Measurements from ENCODE around the gene ZIK1. TPM values are rescaled to one million over a fixed set of nuclear protein-coding genes. Genes with fewer than 3 reads are reported as not detected.

Gene ZIK1
- total RNA-seq, 4 donors from 2014 or later: 6.8 to 26.5 (median 11.0) TPM

DNA sequence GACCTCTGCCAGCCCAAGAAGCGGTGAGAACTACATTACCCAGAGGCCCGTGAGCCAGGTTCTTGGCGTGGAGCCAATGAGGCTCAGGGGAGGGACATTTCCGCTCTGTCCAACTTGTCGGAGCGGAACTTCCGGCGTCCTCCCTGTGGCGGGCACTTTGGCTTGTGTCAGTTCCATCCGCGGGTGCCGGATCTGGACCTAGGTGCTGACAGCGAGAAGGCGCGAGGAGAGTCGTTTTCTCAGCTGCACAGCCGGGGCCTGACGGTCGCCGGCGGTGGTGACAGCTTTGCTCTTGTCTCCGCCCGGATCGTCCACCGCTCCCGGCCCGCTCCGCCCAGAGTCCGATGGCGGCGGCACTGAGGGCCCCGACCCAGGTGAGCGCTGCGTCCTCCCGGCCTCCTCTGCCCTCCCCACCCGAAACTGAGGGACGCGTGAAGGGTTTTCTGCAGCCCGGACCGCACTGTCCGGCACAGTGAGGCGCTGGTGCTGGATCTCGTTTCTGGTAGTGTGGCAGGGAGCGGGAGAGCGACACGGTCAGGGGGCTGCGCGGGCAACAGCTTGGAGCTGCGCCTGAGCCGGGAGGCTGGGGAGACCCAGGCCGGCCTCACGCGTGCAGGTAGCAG, 15.9 kb downstream of the ZIK1 start, which contains the start of gene ZNF530:
Gene ZNF530, plus strand, starts transcription at position 125 of the 623 bp plus-strand sequence. CDS start 4,461 bp downstream, outside the sequence.
- Histone ChIP-seq H3K36me3 (no peaks in the 10 kb centered on the region), H3K27ac (no peak within 1 kb of the TSS), H3K27me3 (no peaks in the 10 kb centered on the region), H3K9me3 (peaks cover 0 to 24% of the 10 kb centered on the region in 2 donors), H3K4me3 (peak within 1 kb of the TSS; percentile 57 to 60), H3K4me1 (no peaks in the 10 kb centered on the region)
- no peak for TF ChIP-seq POLR2A (IDR thresholded peaks at IDR 0.05)
- TF ChIP-seq, protein P1, sequence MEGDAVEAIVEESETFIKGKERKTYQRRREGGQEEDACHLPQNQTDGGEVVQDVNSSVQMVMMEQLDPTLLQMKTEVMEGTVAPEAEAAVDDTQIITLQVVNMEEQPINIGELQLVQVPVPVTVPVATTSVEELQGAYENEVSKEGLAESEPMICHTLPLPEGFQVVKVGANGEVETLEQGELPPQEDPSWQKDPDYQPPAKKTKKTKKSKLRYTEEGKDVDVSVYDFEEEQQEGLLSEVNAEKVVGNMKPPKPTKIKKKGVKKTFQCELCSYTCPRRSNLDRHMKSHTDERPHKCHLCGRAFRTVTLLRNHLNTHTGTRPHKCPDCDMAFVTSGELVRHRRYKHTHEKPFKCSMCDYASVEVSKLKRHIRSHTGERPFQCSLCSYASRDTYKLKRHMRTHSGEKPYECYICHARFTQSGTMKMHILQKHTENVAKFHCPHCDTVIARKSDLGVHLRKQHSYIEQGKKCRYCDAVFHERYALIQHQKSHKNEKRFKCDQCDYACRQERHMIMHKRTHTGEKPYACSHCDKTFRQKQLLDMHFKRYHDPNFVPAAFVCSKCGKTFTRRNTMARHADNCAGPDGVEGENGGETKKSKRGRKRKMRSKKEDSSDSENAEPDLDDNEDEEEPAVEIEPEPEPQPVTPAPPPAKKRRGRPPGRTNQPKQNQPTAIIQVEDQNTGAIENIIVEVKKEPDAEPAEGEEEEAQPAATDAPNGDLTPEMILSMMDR (IDR thresholded peaks at IDR 0.05): peak in 1 of 4 experiments; percentile 4
- peak; percentile 89 to 90 for DNase-seq
- intact Hi-C loops (cut with DNase I; ENCODE audit: low total_unique reads): no loop called here

DNA sequence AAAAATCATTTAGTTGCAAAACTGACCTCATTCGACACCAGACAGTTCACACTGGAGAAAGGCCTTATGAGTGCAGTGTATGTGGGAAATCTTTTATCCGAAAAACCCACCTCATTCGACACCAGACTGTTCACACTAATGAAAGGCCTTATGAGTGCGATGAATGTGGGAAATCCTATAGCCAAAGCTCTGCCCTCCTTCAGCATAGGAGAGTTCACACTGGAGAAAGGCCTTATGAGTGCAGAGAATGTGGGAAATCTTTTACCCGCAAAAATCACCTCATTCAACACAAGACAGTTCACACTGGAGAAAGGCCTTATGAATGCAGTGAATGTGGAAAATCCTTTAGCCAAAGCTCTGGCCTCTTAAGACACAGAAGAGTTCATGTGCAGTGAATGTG, 23.0 kb downstream of the ZIK1 start:
- TF ChIP-seq, protein P1 (IDR thresholded peaks at IDR 0.05): no peak
- TF ChIP-seq POLR2A (IDR thresholded peaks at IDR 0.05): no peak
- Histone ChIP-seq H3K27me3 (no peaks in the 10 kb centered on the region), H3K4me1 (no peaks in the 10 kb centered on the region), H3K9me3 (peaks cover 0 to 60% of the 10 kb centered on the region in 2 donors), H3K4me3 (no peak overlapping the region), H3K36me3 (no peaks in the 10 kb centered on the region), H3K27ac (no peak overlapping the region)
- intact Hi-C loops (cut with DNase I; ENCODE audit: low total_unique reads): no loop called here
- no peak for DNase-seq

DNA sequence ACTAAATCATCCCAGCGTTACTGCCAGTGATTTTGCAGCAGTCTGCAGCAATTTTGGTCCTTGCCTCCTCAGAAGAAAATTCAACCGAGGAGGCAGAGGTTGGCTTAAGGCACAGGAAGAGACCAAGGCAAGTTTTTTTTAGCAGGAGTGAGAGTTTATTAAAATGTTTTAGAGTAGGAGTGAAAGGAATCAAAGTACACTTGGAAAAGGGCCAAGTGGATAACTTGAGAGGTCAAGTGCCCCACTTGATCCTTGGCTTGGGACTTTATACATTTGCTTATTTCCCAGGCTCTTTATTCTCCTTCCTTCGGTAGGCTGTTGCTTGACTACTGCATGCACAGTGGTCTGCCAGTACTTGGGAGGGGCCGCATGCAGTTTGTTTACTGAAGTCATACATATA, 27.2 kb downstream of the ZIK1 start:
- no peak overlapping the region for H3K27ac ChIP-seq
- H3K27me3 ChIP-seq: no peaks in the 10 kb centered on the region
- no peak overlapping the region for H3K4me3 ChIP-seq
- no peaks in the 10 kb centered on the region for H3K36me3 ChIP-seq
- intact Hi-C loops (cut with DNase I; ENCODE audit: low total_unique reads): no loop called here
- TF ChIP-seq, protein P1 (IDR thresholded peaks at IDR 0.05): no peak
- no peak for TF ChIP-seq POLR2A (IDR thresholded peaks at IDR 0.05)
- DNase-seq: no peak
- H3K9me3 ChIP-seq: peaks cover 0 to 43% of the 10 kb centered on the region in 2 donors
- H3K4me1 ChIP-seq: no peaks in the 10 kb centered on the region

DNA sequence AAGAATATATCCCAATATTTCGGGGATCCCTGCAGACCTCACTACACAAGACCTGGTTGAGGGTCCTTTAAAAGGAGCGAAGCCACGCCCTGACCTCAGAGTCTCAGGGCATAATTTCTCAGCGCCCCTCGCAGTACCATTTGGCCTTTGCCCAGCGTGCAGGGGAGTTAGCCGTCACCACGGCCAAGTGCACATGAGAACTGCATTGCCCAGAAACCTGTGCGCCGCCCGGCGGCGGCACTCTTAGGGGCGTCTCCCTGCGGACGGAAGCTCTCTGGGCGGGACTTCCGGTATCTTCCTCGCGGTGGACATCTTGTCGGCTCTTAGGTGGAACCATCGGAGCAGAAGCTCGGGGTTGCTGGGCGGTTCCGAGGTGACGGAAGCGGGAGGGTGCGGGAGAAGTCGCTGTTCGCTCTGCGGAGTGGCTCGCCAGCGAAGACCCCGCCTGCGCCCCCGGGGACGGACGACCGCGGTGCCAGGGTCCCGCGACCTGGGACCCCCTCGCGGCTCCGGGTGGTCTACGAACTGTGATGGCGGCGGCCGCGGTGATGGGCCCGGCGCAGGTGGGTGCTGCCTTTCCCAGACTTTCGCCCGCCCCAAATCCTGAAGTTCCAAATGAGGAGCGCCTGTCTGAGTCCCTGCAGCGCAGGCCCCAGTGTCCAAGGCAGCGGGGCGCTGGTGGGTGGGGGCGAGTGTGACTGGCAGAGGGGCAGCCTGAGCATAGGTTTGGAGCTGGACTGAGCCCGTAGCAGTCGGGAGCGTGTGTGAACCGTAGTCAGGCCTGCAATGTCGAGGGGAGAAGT, 30.2 kb downstream of the ZIK1 start, which contains the start of gene ZNF134:
Gene ZNF134, plus strand, starts transcription at position 302 of the 803 bp plus-strand sequence. CDS start 5,227 bp downstream, outside the sequence.
- no peaks in the 10 kb centered on the region for H3K36me3 ChIP-seq
- H3K4me3 ChIP-seq: peak within 1 kb of the TSS; percentile 92 to 96
- H3K27me3 ChIP-seq: no peaks in the 10 kb centered on the region
- intact Hi-C loops (cut with DNase I; ENCODE audit: low total_unique reads): no loop called here
- DNase-seq: peak; percentile 83 to 85
- no peaks in the 10 kb centered on the region for H3K4me1 ChIP-seq
- peak within 1 kb of the TSS; percentile 53 to 54 for H3K27ac ChIP-seq
- TF ChIP-seq, protein P1 (IDR thresholded peaks at IDR 0.05): peak; percentile 7 to 29 (median 16)
- TF ChIP-seq POLR2A (IDR thresholded peaks at IDR 0.05): no peak
- H3K9me3 ChIP-seq: peaks cover 0 to 54% of the 10 kb centered on the region in 2 donors

DNA sequence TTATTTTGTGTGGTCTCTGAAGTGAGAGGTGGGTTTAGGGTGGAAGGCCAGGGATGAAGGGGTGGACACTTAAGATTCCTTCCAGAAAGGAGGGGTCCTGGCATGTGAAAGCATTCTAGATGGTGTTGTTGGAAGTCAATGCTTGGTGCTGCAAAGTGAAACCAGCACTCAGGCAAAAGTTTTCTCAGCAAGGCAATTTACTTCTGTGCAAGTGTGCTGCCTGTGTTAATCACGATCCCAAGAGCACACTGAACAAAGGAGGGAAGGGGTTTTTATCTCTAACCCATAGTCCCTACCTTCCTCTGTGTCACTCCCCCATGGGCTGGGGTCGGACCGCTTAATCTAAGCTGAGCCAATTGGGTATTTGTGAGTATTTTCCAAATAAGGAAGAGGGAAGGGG, 31.4 kb downstream of the ZIK1 start:
- H3K4me3 ChIP-seq: no peak overlapping the region
- DNase-seq: no peak
- no peak overlapping the region for H3K27ac ChIP-seq
- H3K27me3 ChIP-seq: no peaks in the 10 kb centered on the region
- H3K4me1 ChIP-seq: no peaks in the 10 kb centered on the region
- H3K9me3 ChIP-seq: peaks cover 0 to 60% of the 10 kb centered on the region in 2 donors
- intact Hi-C loops (cut with DNase I; ENCODE audit: low total_unique reads): no loop called here
- TF ChIP-seq POLR2A (IDR thresholded peaks at IDR 0.05): no peak
- TF ChIP-seq, protein P1 (IDR thresholded peaks at IDR 0.05): no peak
- H3K36me3 ChIP-seq: no peaks in the 10 kb centered on the region

Measured in uterus (tissue), 4 donors.